Urothelium cell line (cell line): ENCODE data around the gene DNASE1.

ENCODE experiments used
- DNase-seq: peaks from one replicate; pipeline ENCODE4 v3.0.0; 2011; ENCODE audit warnings: low spot score, mixed read lengths
- FAIRE-seq: peaks from 2 replicates; lab custom pipeline; 2011; peaks lifted over from hg19 to GRCh38; lab: Jason Lieb, UNC

Gene DNASE1

GRCh38 chr16:3691761-3692160, 37.3 kb downstream of the DNASE1 start:
- no peak for FAIRE-seq
- DNase-seq: no peak

GRCh38 chr16:3694051-3694450, 39.6 kb downstream of the DNASE1 start:
- DNase-seq (no peak), FAIRE-seq (no peak)

GRCh38 chr16:3695610-3696369, 41.3 kb downstream of the DNASE1 start:
- no peak for FAIRE-seq
- DNase-seq: no peak

- DNase-seq: no peak
Measured at GRCh38 chr16:3696425-3697218, 42.1 kb downstream of the DNASE1 start.

GRCh38 chr16:3698941-3699340, 44.5 kb downstream of the DNASE1 start:
- FAIRE-seq (no peak), DNase-seq (no peak)

More at GRCh38 chr16:3696425-3697218, 42.1 kb downstream of the DNASE1 start:
- no peak for FAIRE-seq

- no peak for DNase-seq
- no peak for FAIRE-seq
Measured at GRCh38 chr16:3701531-3701930, 47.0 kb downstream of the DNASE1 start.

- DNase-seq: no peak
- no peak for FAIRE-seq
Measured at GRCh38 chr16:3702082-3702481, 47.6 kb downstream of the DNASE1 start.

GRCh38 chr16:3706253-3707012, 51.9 kb downstream of the DNASE1 start:
- DNase-seq: no peak
- FAIRE-seq: no peak
